Measurements from ENCODE around the gene POU5F1. TPM values are rescaled to one million over a fixed set of nuclear protein-coding genes. Genes with fewer than 3 reads are reported as not detected.

The POU5F1 gene
- total and polyA plus RNA-seq, 9 of the 15 experiments (the other 6 are each of a cell fraction or from before 2014, with no cell fraction given): 0.06 to 2.0 (median 0.10) TPM; not detected in 6

DNA sequence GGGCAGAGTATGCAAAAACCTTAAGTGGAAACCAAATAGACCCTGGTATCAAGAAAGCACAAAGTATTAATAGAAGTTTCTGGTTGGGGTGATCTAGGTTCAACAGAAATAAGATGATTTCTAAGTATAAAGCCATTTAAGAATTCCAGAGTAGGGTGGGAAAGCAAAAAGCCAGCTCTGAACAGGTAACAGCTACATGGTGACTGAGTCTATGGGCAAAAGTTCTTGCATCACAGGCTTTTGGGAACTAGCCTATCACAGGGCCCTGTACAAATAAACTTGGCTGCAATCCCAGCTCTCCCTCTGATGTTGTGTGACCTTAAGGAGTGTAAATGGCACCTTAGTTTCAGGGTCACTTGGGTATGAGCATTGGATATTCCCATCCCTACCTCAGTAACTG is 6.6 kb downstream of the POU5F1 start:
- ChIA-PET POLR2A (interaction anchor here (0.7 to 1.0 kb wide), 2 partner anchors 31 to 33 kb away, joined by 3 read pairs; no protein-coding TSS in a partner anchor), CTCF (ENCODE audit: low intra/inter-chr PET ratio) (no interaction called here)
- Histone ChIP-seq H4K20me1 (replicated peaks; ENCODE audit: control insufficient read depth, insufficient read depth, low read length) (no peaks in the 10 kb centered on the region; the same call in 1 of the 2 replicates), H3K36me3 (ENCODE audit: control insufficient read depth, insufficient read depth, low read length) (peaks cover 21% of the 10 kb centered on the region; the same call in 2 of the 3 replicates), H3K4me2 (ENCODE audit: insufficient read depth, low read length) (no peak overlapping the region), H2AFZ (ENCODE audit: low read depth, low read length) (no peak overlapping the region), H3K9me3 (replicated peaks; ENCODE audit: control insufficient read depth, insufficient read depth, low read depth, low read length) (no peaks in the 10 kb centered on the region), H3K27ac (ENCODE audit: extremely low read depth, low read depth, low read length) (no peak overlapping the region), H3K9me1 (ENCODE audit: control insufficient read depth, insufficient read depth, low read length) (no peaks in the 10 kb centered on the region), H3K4me1 (replicated peaks in 1 of 2; ENCODE audit: control insufficient read depth in 2 of 2, insufficient read depth in 2 of 2, low read length in 2 of 2) (peaks cover 10 to 15% of the 10 kb centered on the region in 2 experiments; a peak in 4 of 5 replicates), H3K79me2 (ENCODE audit: control insufficient read depth, insufficient read depth, low read length) (peaks cover 12% of the 10 kb centered on the region; the same call in 2 of the 3 replicates), H3K4me3 (no peak overlapping the region), H3K27me3 (ENCODE audit: control insufficient read depth in 2 of 2, insufficient read depth in 2 of 2, low read length in 2 of 2) (no peaks in the 10 kb centered on the region), H3K9ac (ENCODE audit: insufficient read depth in 1 of 2, low read depth in 2 of 2, low read length in 2 of 2) (no peak overlapping the region)
- ATAC-seq: peak; percentile 64
- intact Hi-C loops (cut with micrococcal nuclease): no loop called here
- FAIRE-seq: no peak
- DNase-seq (ENCODE audit: extremely low read depth in 1 of 4, low spot score in 3 of 4): peak in 1 of 4 experiments; percentile 35
- BruUV-seq (replicated peaks): no TSS peak
- in situ Hi-C loops (cut with MboI): no loop called here
- TF ChIP-seq, protein P1, sequence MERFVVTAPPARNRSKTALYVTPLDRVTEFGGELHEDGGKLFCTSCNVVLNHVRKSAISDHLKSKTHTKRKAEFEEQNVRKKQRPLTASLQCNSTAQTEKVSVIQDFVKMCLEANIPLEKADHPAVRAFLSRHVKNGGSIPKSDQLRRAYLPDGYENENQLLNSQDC (CRISPR knock-in tag; IDR thresholded peaks at IDR 0.05): no peak
- TF ChIP-seq SP2 (IDR thresholded peaks at IDR 0.05; ENCODE audit: extremely low read depth, low read depth, low read length, poor library complexity, severe bottlenecking) (no peak), HNRNPUL1 (IDR thresholded peaks at IDR 0.05; ENCODE audit: low read length) (no peak), BHLHE40 (IDR thresholded peaks at IDR 0.05; ENCODE audit: low read length) (no peak), ESRRA (IDR thresholded peaks at IDR 0.05; ENCODE audit: borderline replicate concordance, low read depth) (0 out of 2 replicates have a peak, but pooled peaks have one; percentile 27), HMG20A (CRISPR knock-in tag; conservative IDR thresholded peaks at IDR 0.05) (no peak), CEBPG (CRISPR knock-in tag; IDR thresholded peaks at IDR 0.05) (no peak), CEBPG (tag; conservative IDR thresholded peaks at IDR 0.05 in 1 of 2, IDR thresholded peaks at IDR 0.05 in 1 of 2) (peak in 1 of 2 experiments; percentile 40; a peak in 2 of 4 replicates), ARHGAP35 (IDR thresholded peaks at IDR 0.05; ENCODE audit: partially characterized antibody) (no peak), IRF2 (CRISPR knock-in tag; IDR thresholded peaks at IDR 0.05) (no peak), TEAD4 (IDR thresholded peaks at IDR 0.05; ENCODE audit: low read length) (no peak), TEAD4 (CRISPR knock-in tag; IDR thresholded peaks at IDR 0.05; ENCODE audit: borderline replicate concordance) (no peak), FOSL1 (tag; conservative IDR thresholded peaks at IDR 0.05) (0 out of 2 replicates have a peak, but pooled peaks have one; percentile 14), TCF3 (CRISPR knock-in tag; IDR thresholded peaks at IDR 0.05) (no peak), NFYB (IDR thresholded peaks at IDR 0.05; ENCODE audit: extremely low read depth, insufficient read length) (peak; percentile 36), MAZ (CRISPR knock-in tag; conservative IDR thresholded peaks at IDR 0.05 in 1 of 2, IDR thresholded peaks at IDR 0.05 in 1 of 2) (no peak), CEBPB (tag; IDR thresholded peaks at IDR 0.05) (peak; percentile 78), MEIS2 (IDR thresholded peaks at IDR 0.05; ENCODE audit: partially characterized antibody) (no peak), HIVEP1 (CRISPR knock-in tag; IDR thresholded peaks at IDR 0.05) (no peak), NFIC (IDR thresholded peaks at IDR 0.05) (peak; percentile 57; the same call in 1 of the 2 replicates), MYNN (IDR thresholded peaks at IDR 0.05) (no peak), MYNN (CRISPR knock-in tag; IDR thresholded peaks at IDR 0.05) (no peak)
- TF ChIP-seq, protein P2, sequence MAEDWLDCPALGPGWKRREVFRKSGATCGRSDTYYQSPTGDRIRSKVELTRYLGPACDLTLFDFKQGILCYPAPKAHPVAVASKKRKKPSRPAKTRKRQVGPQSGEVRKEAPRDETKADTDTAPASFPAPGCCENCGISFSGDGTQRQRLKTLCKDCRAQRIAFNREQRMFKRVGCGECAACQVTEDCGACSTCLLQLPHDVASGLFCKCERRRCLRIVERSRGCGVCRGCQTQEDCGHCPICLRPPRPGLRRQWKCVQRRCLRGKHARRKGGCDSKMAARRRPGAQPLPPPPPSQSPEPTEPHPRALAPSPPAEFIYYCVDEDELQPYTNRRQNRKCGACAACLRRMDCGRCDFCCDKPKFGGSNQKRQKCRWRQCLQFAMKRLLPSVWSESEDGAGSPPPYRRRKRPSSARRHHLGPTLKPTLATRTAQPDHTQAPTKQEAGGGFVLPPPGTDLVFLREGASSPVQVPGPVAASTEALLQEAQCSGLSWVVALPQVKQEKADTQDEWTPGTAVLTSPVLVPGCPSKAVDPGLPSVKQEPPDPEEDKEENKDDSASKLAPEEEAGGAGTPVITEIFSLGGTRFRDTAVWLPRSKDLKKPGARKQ (CRISPR knock-in tag; IDR thresholded peaks at IDR 0.05): no peak
